SW 1271 (cell line): ENCODE data around the gene ASB15.
"Not testable (repeated sequence)": the region's sequence is repeated elsewhere in the genome, so short reads cannot be mapped to it uniquely, and the experiment has no call there.

ENCODE experiments used
- DNase-seq, 2 experiments: peaks; one replicate each; lab custom pipeline; 2025; lab: John Stamatoyannopoulos, UW

The ASB15 gene

GRCh38 chr7:123601530-123601929 lies at the start of gene ASB15:
ASB15 (plus strand) TSS chr7:123601821; CDS start chr7:123614503, 12,682 bp downstream.
- no peak for DNase-seq

- not testable (repeated sequence) for DNase-seq
Measured at GRCh38 chr7:123552134-123552533, 49.5 kb upstream of the ASB15 start.

- no peak for DNase-seq
Measured at GRCh38 chr7:123552641-123553040, 49.0 kb upstream of the ASB15 start.

GRCh38 chr7:123553159-123553558 lies 48.5 kb upstream of the ASB15 start:
- no peak for DNase-seq

- DNase-seq = no peak
Measured at GRCh38 chr7:123555484-123555883, 46.1 kb upstream of the ASB15 start.

- DNase-seq = no peak
Measured at GRCh38 chr7:123557016-123557397, 44.6 kb upstream of the ASB15 start.

- DNase-seq = peak; percentile 93 to 99
Measured at GRCh38 chr7:123557398-123558288, 44.0 kb upstream of the ASB15 start, which contains the start of gene NDUFA5. NDUFA5 (minus strand) TSS chr7:123557818; CDS start chr7:123557795, 23 bp downstream.

- DNase-seq = no peak
Measured at GRCh38 chr7:123558289-123558874, 43.2 kb upstream of the ASB15 start.

- no peak for DNase-seq
Measured at GRCh38 chr7:123562121-123562520, 39.5 kb upstream of the ASB15 start.

- no peak for DNase-seq
Measured at GRCh38 chr7:123569352-123570010, 32.1 kb upstream of the ASB15 start.

GRCh38 chr7:123570390-123571182 lies 31.0 kb upstream of the ASB15 start:
- no peak for DNase-seq

- no peak for DNase-seq
Measured at GRCh38 chr7:123571187-123571586, 30.4 kb upstream of the ASB15 start.

GRCh38 chr7:123571684-123572083 lies 29.9 kb upstream of the ASB15 start:
- no peak for DNase-seq

GRCh38 chr7:123573341-123573740 lies 28.3 kb upstream of the ASB15 start:
- DNase-seq = no peak

GRCh38 chr7:123573896-123574467 lies 27.6 kb upstream of the ASB15 start:
- DNase-seq = no peak

GRCh38 chr7:123579416-123579815 lies 22.2 kb upstream of the ASB15 start:
- no peak for DNase-seq

GRCh38 chr7:123580406-123581161 lies 21.0 kb upstream of the ASB15 start:
- peak in 1 of 2 experiments; percentile 48 for DNase-seq

GRCh38 chr7:123581162-123581459 lies 20.5 kb upstream of the ASB15 start:
- no peak for DNase-seq

GRCh38 chr7:123583821-123584220 lies 17.8 kb upstream of the ASB15 start:
- no peak for DNase-seq

GRCh38 chr7:123588376-123588775 lies 13.2 kb upstream of the ASB15 start:
- no peak for DNase-seq

- no peak for DNase-seq
Measured at GRCh38 chr7:123594813-123595241, 6.8 kb upstream of the ASB15 start.
